EL (cell line): Measurements from ENCODE around the gene KCNQ2.
"Not testable (repeated sequence)": the region's sequence is repeated elsewhere in the genome, so short reads cannot be mapped to it uniquely, and the experiment has no call there.

ENCODE experiments used
- DNase-seq: peaks from one replicate; pipeline ENCODE4 v3.0.0-alpha.2; 2016

Gene KCNQ2

GRCh38 chr20:63380346-63380870, 92.0 kb downstream of the KCNQ2 start:
- DNase-seq: no peak

- not testable (repeated sequence) for DNase-seq
Observed at GRCh38 chr20:63379872-63380271, 92.6 kb downstream of the KCNQ2 start.

GRCh38 chr20:63379296-63379695, 93.2 kb downstream of the KCNQ2 start:
- no peak for DNase-seq

GRCh38 chr20:63378626-63379025, 93.8 kb downstream of the KCNQ2 start:
- DNase-seq: no peak

- DNase-seq: no peak
Observed at GRCh38 chr20:63377951-63378381, 94.5 kb downstream of the KCNQ2 start.

DNA sequence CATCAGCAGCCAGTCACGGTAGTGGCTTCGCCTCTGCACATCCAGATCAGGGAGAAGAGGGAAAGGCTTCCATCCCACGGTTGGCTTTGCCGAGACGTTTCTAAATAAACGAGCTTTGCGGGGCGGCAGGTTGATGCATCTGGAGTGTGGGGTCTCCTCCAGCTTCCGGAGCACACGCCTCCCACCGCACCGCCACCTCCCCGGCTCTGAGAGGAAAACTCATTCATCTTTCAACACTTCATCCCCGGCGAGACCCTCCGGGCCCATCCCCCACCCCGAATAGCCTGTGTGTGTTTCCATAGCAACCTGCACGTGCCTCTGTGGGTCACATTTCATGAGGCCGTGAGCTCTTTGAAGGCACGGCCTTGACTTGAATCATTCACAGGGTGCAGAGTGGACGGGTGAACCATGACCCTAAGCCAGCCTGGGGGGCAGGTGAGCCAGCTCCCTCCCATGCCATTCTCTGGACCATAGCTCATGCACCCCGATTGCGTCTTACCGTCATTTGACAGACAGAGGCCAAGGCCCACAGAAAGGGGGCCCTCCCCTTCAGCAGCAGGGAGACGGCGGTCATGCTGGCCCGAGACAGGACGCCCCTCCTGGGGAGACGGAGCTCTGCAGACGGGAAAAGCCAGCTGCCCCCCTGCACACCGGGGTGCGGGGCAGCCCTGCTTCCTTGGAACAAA, 95.1 kb downstream of the KCNQ2 start:
- DNase-seq: no peak

DNA sequence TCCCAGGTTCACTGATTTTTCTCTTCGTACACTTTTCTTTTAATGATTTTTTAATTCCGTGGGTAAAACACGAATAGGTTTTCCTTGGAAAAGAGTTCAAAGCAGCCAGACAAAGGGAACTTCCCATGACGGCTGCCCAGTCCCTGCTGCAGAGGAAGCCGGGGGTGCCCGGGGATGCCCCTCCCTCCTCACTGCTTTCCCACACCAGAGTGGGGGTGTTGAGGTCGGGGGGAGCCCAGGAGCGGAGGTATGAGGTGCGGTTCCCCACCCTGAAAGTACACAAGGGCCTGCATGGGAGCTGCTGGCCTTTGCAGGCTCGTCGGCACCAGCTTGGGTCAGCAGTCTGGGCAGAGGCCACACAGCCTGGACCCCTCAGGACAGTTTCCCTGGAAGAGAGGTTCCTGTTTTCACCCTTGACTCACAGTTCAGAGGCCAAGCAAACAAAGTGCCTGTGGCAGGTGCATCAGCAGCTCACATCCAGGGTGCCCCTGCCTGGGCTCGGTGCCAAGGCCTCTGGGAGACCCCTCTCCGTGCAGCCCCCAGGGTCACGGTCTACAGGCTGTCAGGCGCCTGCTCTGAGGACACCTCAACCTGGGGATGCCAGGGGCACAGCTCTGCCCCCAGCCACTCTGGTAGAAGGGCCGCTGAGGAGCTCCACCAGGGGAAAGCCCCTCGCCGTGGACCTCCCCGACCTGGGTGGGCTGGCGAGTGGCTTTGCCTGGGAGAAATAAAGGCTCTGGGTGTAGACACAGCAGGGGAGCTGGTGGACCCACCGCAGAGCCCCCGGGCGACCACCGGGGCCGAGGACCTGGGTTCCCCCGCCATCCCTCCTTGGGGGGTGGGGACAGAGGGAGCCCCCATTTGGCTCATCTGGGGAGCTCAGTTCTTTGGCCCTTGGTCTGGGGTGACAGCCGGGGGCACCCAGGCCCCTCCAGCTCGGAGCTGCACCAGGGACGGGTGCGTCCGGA, 95.9 kb downstream of the KCNQ2 start:
- no peak for DNase-seq

GRCh38 chr20:63375438-63375837, 97.0 kb downstream of the KCNQ2 start:
- DNase-seq: no peak

DNA sequence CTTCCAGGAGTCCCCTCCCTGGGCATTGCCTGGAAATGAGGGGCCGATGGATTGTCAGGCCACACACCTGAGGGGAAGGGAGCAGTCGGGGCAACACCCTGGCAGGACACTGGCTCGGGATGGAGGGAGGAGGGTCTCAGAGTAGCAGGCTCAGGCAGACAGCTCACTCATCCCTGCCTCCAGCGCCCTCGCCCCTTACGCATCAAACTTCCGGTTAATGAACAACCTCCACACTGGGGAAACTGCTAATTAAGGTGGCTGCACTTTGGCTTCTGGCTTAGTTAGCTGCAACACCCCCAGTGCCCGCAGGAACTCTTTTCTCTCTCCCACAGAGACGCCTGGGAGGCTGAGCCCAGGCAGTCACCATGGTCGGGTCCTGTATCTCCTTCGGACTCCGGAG, 98.0 kb downstream of the KCNQ2 start:
- DNase-seq: no peak

- no peak for DNase-seq
Observed at GRCh38 chr20:63373996-63374395, 98.5 kb downstream of the KCNQ2 start.

DNA sequence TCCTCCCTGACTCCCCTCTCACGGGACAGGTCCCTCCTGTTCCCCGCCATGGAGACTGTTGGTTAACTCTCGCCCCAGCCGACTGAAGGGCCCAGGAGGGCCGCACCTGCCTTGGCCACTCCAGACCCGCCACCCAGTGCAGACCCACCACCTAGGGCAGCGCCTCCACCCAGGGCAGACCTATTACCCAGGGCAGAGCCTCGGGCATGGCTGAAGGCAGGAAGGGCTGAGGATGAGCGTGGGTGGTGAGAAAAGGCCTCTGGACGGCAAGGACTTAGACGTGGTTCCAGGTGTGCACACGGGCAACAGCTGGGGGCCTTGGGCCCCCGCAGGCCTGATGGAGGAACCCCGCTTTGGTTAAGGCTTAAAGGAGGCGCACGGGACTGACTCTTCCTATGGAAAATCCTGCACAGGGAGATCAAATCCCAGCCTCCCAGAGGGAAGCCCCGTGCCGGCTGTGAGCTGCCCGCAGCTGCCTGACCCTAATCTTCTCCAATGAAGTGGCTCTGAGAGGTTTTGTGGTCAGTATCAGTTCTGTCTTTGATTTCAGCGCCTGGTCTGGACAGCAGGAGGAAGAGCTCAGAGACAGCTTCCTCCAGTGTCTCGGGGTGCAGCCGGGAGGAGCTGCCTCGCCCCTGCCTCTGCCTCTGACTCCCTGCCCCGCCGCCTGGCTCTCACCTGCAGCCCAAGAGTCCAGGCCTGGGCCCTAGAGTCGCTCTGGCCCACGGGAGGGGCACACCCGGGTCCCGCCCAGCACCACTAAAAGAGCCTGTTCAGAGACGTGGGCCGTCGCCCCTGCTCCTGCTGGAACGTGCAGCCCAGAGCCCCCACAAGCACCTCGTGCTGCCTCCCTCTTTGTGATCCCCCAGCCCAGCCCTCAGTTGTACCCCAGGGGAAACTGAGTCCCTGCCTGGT, 99.2 kb downstream of the KCNQ2 start:
- no peak for DNase-seq

GRCh38 chr20:63371291-63371865, 101.1 kb downstream of the KCNQ2 start:
- no peak for DNase-seq

DNA sequence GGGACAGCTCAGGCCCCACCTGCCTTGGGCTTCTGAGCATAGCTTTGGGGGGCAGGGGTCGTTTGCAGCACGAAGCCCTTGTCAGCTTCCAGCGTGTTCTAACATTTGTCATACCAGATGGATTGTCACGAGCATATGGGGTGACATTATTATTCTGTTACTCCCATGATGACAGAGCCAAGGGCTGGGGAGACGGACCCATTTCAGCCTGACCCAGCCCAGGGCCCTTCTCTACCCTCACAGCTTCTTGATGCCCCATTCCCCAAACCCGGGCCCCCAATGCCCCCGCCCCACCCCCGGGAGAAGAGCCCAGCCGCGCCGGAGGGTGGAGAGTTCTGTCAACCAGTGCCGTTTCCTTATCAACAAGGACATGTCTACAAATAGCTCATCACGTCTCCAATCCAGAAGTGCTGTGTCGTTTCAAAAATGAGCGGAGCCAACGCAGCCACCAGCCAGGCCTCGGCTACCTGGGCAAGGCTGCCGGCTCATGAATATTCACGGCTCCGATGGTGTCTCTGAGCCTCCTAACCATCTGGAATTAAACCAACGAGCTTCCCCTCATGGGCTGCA, 101.8 kb downstream of the KCNQ2 start:
- DNase-seq: no peak

- no peak for DNase-seq
Observed at GRCh38 chr20:63369724-63370617, 102.5 kb downstream of the KCNQ2 start.

DNA sequence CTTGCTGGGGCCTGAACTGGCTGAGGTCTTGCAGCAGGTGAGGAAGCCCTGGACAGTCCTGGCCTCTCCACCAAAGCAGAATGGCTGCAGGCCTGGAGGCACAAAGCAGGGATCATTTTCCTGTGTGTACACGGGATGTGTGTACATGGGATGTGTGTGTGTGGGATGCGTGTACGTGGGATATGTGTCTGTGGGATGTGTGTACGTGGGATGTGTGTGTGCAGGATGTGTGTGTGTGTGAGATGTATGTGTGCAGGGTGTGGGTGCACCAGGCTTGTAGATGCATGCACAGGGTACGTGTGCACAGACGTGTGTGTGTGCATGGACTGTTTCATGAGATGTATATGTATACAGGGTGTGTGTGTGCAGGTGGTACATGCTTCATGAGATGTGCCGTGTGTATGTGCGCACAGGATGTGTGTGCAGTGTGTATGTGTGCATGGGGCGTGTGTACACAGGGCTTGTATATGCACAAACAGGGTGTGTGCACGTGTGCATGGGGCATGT, 103.4 kb downstream of the KCNQ2 start:
- DNase-seq: no peak

DNA sequence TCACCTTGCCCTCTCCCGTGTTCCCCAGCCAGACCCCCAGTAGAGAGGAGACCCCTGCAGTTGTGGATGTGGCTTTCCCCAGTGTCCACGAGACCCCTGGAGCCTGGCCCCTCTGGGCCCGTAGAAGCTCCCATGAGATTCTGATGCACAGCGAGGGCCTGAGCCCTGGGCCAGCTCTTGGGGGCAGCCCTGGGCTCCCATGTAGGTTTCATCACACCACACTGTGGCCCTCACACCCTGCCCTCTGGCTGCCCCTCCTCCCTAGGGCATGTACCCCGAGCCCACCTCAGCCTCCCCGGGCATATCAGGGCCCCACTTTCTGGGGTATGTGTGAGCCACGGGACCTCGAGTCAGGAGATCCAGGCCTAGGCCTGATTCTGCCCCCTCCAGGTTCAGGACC, 104.3 kb downstream of the KCNQ2 start:
- DNase-seq: no peak

- no peak for DNase-seq
Observed at GRCh38 chr20:63367446-63368055, 104.9 kb downstream of the KCNQ2 start.

DNA sequence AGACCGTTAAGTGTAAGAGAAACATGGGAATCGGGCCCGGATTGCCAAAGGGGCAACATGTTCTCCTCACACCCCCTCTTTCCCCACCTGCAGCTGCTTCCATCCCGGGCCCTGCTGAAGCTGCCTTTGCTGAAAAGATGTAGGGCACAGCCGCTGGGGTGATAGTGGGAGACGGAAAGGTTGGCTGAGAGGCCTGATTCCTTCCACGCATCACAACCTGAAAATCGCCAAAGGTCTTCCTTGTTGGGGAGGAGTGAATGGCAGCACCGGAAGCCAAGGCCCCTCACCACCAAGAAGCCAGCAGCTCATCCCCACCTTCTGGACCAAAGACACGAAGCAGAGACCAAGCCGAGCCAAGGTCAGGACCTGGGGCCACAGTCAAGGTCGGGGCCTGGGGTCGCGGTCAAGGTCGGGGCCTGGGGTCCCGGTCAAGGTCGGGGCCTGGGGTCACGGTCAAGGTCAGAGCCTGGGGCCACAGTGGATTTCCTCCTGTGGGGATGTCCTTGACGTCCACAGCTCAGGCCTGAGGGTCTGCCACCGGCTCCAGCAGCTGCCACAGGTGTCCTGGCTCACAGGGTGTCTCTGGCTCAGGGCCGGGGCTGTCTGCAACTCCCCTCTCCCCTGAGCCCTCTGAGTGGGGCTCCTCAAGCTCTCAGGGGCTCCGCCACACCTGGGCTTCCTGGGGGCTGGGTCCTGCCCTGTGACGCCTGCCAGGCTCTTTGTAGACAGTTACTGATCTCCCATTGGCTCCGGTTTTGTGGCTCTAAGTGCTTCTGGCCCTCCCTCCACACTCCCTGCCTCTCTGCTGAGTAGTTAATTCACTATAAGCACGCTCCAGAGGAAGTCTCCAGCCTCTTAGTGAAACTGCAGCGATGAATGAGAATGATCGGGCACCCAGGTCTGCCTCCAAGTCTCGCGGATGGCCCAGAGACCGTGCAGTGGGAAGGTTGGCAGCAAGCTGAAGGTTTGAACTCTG, 105.8 kb downstream of the KCNQ2 start:
- DNase-seq: no peak
